Measurements from ENCODE around the gene IPO9. TPM values are rescaled to one million over a fixed set of nuclear protein-coding genes. Genes with fewer than 3 reads are reported as not detected.

IPO9 gene
- total and polyA plus RNA-seq, 7 donors, result 8.1 to 20.2 (median 15.5) TPM

- H3K27me3 ChIP-seq, result no peaks in the 10 kb centered on the region
- no peak for TF ChIP-seq POLR2A (IDR thresholded peaks at IDR 0.05)
- no peak for TF ChIP-seq CTCF (IDR thresholded peaks at IDR 0.05)
- no peak for TF ChIP-seq EP300 (IDR thresholded peaks at IDR 0.05)
- TF ChIP-seq POLR2AphosphoS5 (IDR thresholded peaks at IDR 0.05), result no peak
- 91 to 99% methylated on average over 2 of the region's 2 CpGs for WGBS, 2 donors
- H3K4me1 ChIP-seq, result peaks cover 0 to 14% (median 14%) of the 10 kb centered on the region in 4 donors
- no peak overlapping the region for H3K4me3 ChIP-seq
- intact Hi-C loops (cut with DNase I), result no loop called here
- no peak for DNase-seq
- H3K36me3 ChIP-seq, result peaks cover 28 to 76% (median 47%) of the 10 kb centered on the region in 4 donors
- no peaks in the 10 kb centered on the region for H3K9me3 ChIP-seq
- H3K27ac ChIP-seq, result no peak overlapping the region
These were observed 45.9 kb upstream of the IPO9 start for GRCh38 chr1:201783058-201783457.

GRCh38 chr1:201783572-201783971 lies 45.4 kb upstream of the IPO9 start:
- peaks cover 28 to 81% (median 52%) of the 10 kb centered on the region in 4 donors for H3K36me3 ChIP-seq
- intact Hi-C loops (cut with DNase I), result no loop called here
- no peak overlapping the region for H3K27ac ChIP-seq
- TF ChIP-seq EP300 (IDR thresholded peaks at IDR 0.05) (no peak), POLR2AphosphoS5 (IDR thresholded peaks at IDR 0.05) (no peak), CTCF (IDR thresholded peaks at IDR 0.05) (no peak), POLR2A (IDR thresholded peaks at IDR 0.05) (no peak)
- peaks cover 0 to 14% (median 12%) of the 10 kb centered on the region in 4 donors for H3K4me1 ChIP-seq
- DNase-seq, result no peak
- no peaks in the 10 kb centered on the region for H3K27me3 ChIP-seq
- H3K4me3 ChIP-seq, result no peak overlapping the region
- no peaks in the 10 kb centered on the region for H3K9me3 ChIP-seq
- WGBS, 2 donors, result 91 to 92% methylated on average over 6 of the region's 6 CpGs

- intact Hi-C loops (cut with DNase I), result no loop called here
- no peak overlapping the region for H3K27ac ChIP-seq
- TF ChIP-seq EP300 (IDR thresholded peaks at IDR 0.05) (no peak), CTCF (IDR thresholded peaks at IDR 0.05) (no peak), POLR2A (IDR thresholded peaks at IDR 0.05) (no peak), POLR2AphosphoS5 (IDR thresholded peaks at IDR 0.05) (no peak)
- H3K4me1 ChIP-seq, result peaks cover 0 to 23% (median 21%) of the 10 kb centered on the region in 4 donors
- no peak for DNase-seq
- 96% methylated on average over 2 of the region's 2 CpGs for WGBS, 2 donors
- H3K9me3 ChIP-seq, result no peaks in the 10 kb centered on the region
- no peaks in the 10 kb centered on the region for H3K27me3 ChIP-seq
- peaks cover 28 to 97% (median 60%) of the 10 kb centered on the region in 4 donors for H3K36me3 ChIP-seq
- no peak overlapping the region for H3K4me3 ChIP-seq
These were observed 43.7 kb upstream of the IPO9 start for GRCh38 chr1:201785291-201785690.

GRCh38 chr1:201786824-201787223 lies 42.1 kb upstream of the IPO9 start:
- Histone ChIP-seq H3K27me3 (no peaks in the 10 kb centered on the region), H3K9me3 (no peaks in the 10 kb centered on the region), H3K4me1 (peaks cover 0 to 37% (median 34%) of the 10 kb centered on the region in 4 donors), H3K36me3 (peaks cover 24 to 81% (median 51%) of the 10 kb centered on the region in 4 donors), H3K4me3 (no peak overlapping the region), H3K27ac (peak overlapping the region in 3 of 4 donors; percentile 26 to 34 (median 26))
- peak; percentile 72 for DNase-seq
- intact Hi-C loops (cut with DNase I), result no loop called here
- WGBS, 2 donors, result 78 to 83% methylated on average over 5 of the region's 5 CpGs
- TF ChIP-seq EP300 (IDR thresholded peaks at IDR 0.05), result no peak
- TF ChIP-seq CTCF (IDR thresholded peaks at IDR 0.05), result no peak
- no peak for TF ChIP-seq POLR2AphosphoS5 (IDR thresholded peaks at IDR 0.05)
- no peak for TF ChIP-seq POLR2A (IDR thresholded peaks at IDR 0.05)

GRCh38 chr1:201788296-201788695 lies 40.7 kb upstream of the IPO9 start:
- TF ChIP-seq EP300 (IDR thresholded peaks at IDR 0.05) (no peak), POLR2A (IDR thresholded peaks at IDR 0.05) (no peak), POLR2AphosphoS5 (IDR thresholded peaks at IDR 0.05) (no peak), CTCF (IDR thresholded peaks at IDR 0.05) (no peak)
- H3K4me1 ChIP-seq, result peaks cover 0 to 49% (median 47%) of the 10 kb centered on the region in 4 donors
- no peak overlapping the region for H3K4me3 ChIP-seq
- no peak for DNase-seq
- H3K9me3 ChIP-seq, result no peaks in the 10 kb centered on the region
- intact Hi-C loops (cut with DNase I), result no loop called here
- H3K27ac ChIP-seq, result no peak overlapping the region
- 95% methylated on average over 18 of the region's 18 CpGs for WGBS, 2 donors
- peaks cover 11 to 69% (median 36%) of the 10 kb centered on the region in 4 donors for H3K36me3 ChIP-seq
- H3K27me3 ChIP-seq, result no peaks in the 10 kb centered on the region

All from sigmoid colon (tissue), 7 donors.